T-helper 17 cell (primary cell): ENCODE data around the gene MICAL3. TPM values are rescaled to one million over a fixed set of nuclear protein-coding genes. Genes with fewer than 3 reads are reported as not detected.
"Not testable (repeated sequence)": the region's sequence is repeated elsewhere in the genome, so short reads cannot be mapped to it uniquely, and the experiment has no call there.

ENCODE experiments used
- ATAC-seq: fragments of 150-1000 bp; cut with Tn5 transposase; 2 replicates; pipeline ENCODE4 v1.10.0; 2021; ENCODE audit warnings: mild to moderate bottlenecking, moderate library complexity
- DNase-seq, 3 donors: peaks; one replicate each; pipeline versions ENCODE4 v3.0.0 to v3.0.0-alpha.2; 2020 to 2021
- H3K9me3 ChIP-seq: one replicate; pipeline ENCODE4 v1.7.0; 2013; ENCODE audit warnings: low read length, mild to moderate bottlenecking; ENCODE audit not compliant: control insufficient read depth, poor library complexity, severe bottlenecking
- H3K27ac Mint-ChIP-seq: one replicate; pipeline ENCODE4 v1.8.0; 2022; ENCODE audit warnings: mild to moderate bottlenecking, moderate library complexity, mixed read lengths
- H3K27me3 Mint-ChIP-seq: one replicate; pipeline ENCODE4 v1.8.0; 2022; ENCODE audit warnings: mixed read lengths
- H3K36me3 Mint-ChIP-seq: one replicate; pipeline ENCODE4 v1.8.0; 2022; ENCODE audit warnings: low read depth, mixed read lengths
- H3K4me1 Mint-ChIP-seq: one replicate; pipeline ENCODE4 v1.8.0; 2022; ENCODE audit warnings: mild to moderate bottlenecking, mixed read lengths
- H3K4me3 Mint-ChIP-seq: one replicate; pipeline ENCODE4 v1.8.0; 2022; ENCODE audit warnings: mild to moderate bottlenecking, moderate library complexity, mixed read lengths
- total RNA-seq, 4 donors: library from RNA in 2 of 4; stranded (reverse) in 2 of 4; gene quantifications; one replicate each; pipeline ENCODE4 v1.2.3 and lab custom pipeline; 2022 to 2026

Gene MICAL3
- total RNA-seq, 2 donors from 2014 or later: 28.9 to 37.0 TPM

- DNase-seq (no peak), ATAC-seq (no peak)
- no peak overlapping the region for H3K4me3 Mint-ChIP-seq
- H3K4me1 Mint-ChIP-seq: peaks cover 8% of the 10 kb centered on the region
- H3K27ac Mint-ChIP-seq: peak overlapping the region; percentile 84
- no peaks in the 10 kb centered on the region for H3K27me3 Mint-ChIP-seq
- no peaks in the 10 kb centered on the region for H3K9me3 ChIP-seq
- peaks cover 12% of the 10 kb centered on the region for H3K36me3 Mint-ChIP-seq
Measured at GRCh38 chr22:17882727-17883126, 141.6 kb downstream of the MICAL3 start.

- no peak overlapping the region for H3K4me3 Mint-ChIP-seq
- H3K36me3 Mint-ChIP-seq: peaks cover 12% of the 10 kb centered on the region
Measured at GRCh38 chr22:17882162-17882561, 142.2 kb downstream of the MICAL3 start.

GRCh38 chr22:17881366-17881765 lies 143.0 kb downstream of the MICAL3 start:
- H3K36me3 Mint-ChIP-seq: peaks cover 12% of the 10 kb centered on the region
- no peak for ATAC-seq

More at GRCh38 chr22:17882162-17882561, 142.2 kb downstream of the MICAL3 start:
- H3K27ac Mint-ChIP-seq: peak overlapping the region; percentile 84
- peaks cover 11% of the 10 kb centered on the region for H3K4me1 Mint-ChIP-seq
- no peaks in the 10 kb centered on the region for H3K27me3 Mint-ChIP-seq
- ATAC-seq: no peak
- DNase-seq: no peak
- no peaks in the 10 kb centered on the region for H3K9me3 ChIP-seq

GRCh38 chr22:17880468-17880867 lies 143.9 kb downstream of the MICAL3 start:
- Mint-ChIP-seq H3K4me3 (no peak overlapping the region), H3K4me1 (peaks cover 11% of the 10 kb centered on the region), H3K27ac (no peak overlapping the region), H3K27me3 (no peaks in the 10 kb centered on the region), H3K36me3 (peaks cover 12% of the 10 kb centered on the region)
- no peaks in the 10 kb centered on the region for H3K9me3 ChIP-seq
- DNase-seq (no peak), ATAC-seq (no peak)

More at GRCh38 chr22:17881366-17881765, 143.0 kb downstream of the MICAL3 start:
- Mint-ChIP-seq H3K27ac (no peak overlapping the region), H3K4me3 (no peak overlapping the region), H3K4me1 (peaks cover 11% of the 10 kb centered on the region), H3K27me3 (no peaks in the 10 kb centered on the region)
- DNase-seq: no peak
- H3K9me3 ChIP-seq: no peaks in the 10 kb centered on the region

- no peaks in the 10 kb centered on the region for H3K9me3 ChIP-seq
- H3K4me1 Mint-ChIP-seq: peaks cover 11% of the 10 kb centered on the region
- peaks cover 12% of the 10 kb centered on the region for H3K36me3 Mint-ChIP-seq
- H3K4me3 Mint-ChIP-seq: no peak overlapping the region
- H3K27me3 Mint-ChIP-seq: no peaks in the 10 kb centered on the region
- H3K27ac Mint-ChIP-seq: no peak overlapping the region
- no peak for ATAC-seq
- no peak for DNase-seq
Measured at GRCh38 chr22:17880020-17880419, 144.3 kb downstream of the MICAL3 start.

GRCh38 chr22:17878941-17879340 lies 145.4 kb downstream of the MICAL3 start:
- H3K9me3 ChIP-seq: no peaks in the 10 kb centered on the region
- ATAC-seq (no peak), DNase-seq (no peak)
- peaks cover 11% of the 10 kb centered on the region for H3K4me1 Mint-ChIP-seq
- no peak overlapping the region for H3K4me3 Mint-ChIP-seq
- H3K27ac Mint-ChIP-seq: no peak overlapping the region
- H3K27me3 Mint-ChIP-seq: no peaks in the 10 kb centered on the region
- H3K36me3 Mint-ChIP-seq: peaks cover 12% of the 10 kb centered on the region

GRCh38 chr22:17878186-17878694 lies 146.1 kb downstream of the MICAL3 start:
- peaks cover 13% of the 10 kb centered on the region for H3K4me1 Mint-ChIP-seq
- peaks cover 11% of the 10 kb centered on the region for H3K36me3 Mint-ChIP-seq
- ATAC-seq: no peak
- no peaks in the 10 kb centered on the region for H3K9me3 ChIP-seq
- no peaks in the 10 kb centered on the region for H3K27me3 Mint-ChIP-seq
- peak overlapping the region; percentile 53 for H3K27ac Mint-ChIP-seq
- H3K4me3 Mint-ChIP-seq: no peak overlapping the region
- no peak for DNase-seq

GRCh38 chr22:17876878-17877855 lies 147.2 kb downstream of the MICAL3 start:
- not testable (repeated sequence) for H3K27me3 Mint-ChIP-seq, H3K4me3 Mint-ChIP-seq, H3K9me3 ChIP-seq, H3K4me1 Mint-ChIP-seq, DNase-seq, ATAC-seq
- Mint-ChIP-seq H3K36me3 (peaks cover 10% of the 10 kb centered on the region), H3K27ac (peak overlapping the region; percentile 53)

GRCh38 chr22:17876306-17876831 lies 148.0 kb downstream of the MICAL3 start:
- H3K27ac Mint-ChIP-seq: no peak overlapping the region
- no peak for DNase-seq
- no peak for ATAC-seq
- peaks cover 12% of the 10 kb centered on the region for H3K36me3 Mint-ChIP-seq
- H3K4me1 Mint-ChIP-seq: peaks cover 9% of the 10 kb centered on the region
- no peak overlapping the region for H3K4me3 Mint-ChIP-seq
- H3K27me3 Mint-ChIP-seq: no peaks in the 10 kb centered on the region
- H3K9me3 ChIP-seq: no peaks in the 10 kb centered on the region

GRCh38 chr22:17875631-17876030 lies 148.7 kb downstream of the MICAL3 start:
- DNase-seq (no peak), ATAC-seq (no peak)
- peaks cover 10% of the 10 kb centered on the region for H3K36me3 Mint-ChIP-seq
- H3K4me1 Mint-ChIP-seq: peaks cover 9% of the 10 kb centered on the region
- H3K4me3 Mint-ChIP-seq: no peak overlapping the region
- no peaks in the 10 kb centered on the region for H3K9me3 ChIP-seq
- no peak overlapping the region for H3K27ac Mint-ChIP-seq
- H3K27me3 Mint-ChIP-seq: no peaks in the 10 kb centered on the region

- Mint-ChIP-seq H3K4me3 (no peak overlapping the region), H3K27ac (no peak overlapping the region), H3K4me1 (peaks cover 10% of the 10 kb centered on the region), H3K27me3 (no peaks in the 10 kb centered on the region), H3K36me3 (peaks cover 10% of the 10 kb centered on the region)
- ATAC-seq (no peak), DNase-seq (no peak)
- no peaks in the 10 kb centered on the region for H3K9me3 ChIP-seq
Measured at GRCh38 chr22:17875156-17875555, 149.2 kb downstream of the MICAL3 start.

- H3K27ac Mint-ChIP-seq: no peak overlapping the region
- H3K4me3 Mint-ChIP-seq: no peak overlapping the region
- H3K27me3 Mint-ChIP-seq: no peaks in the 10 kb centered on the region
- peaks cover 11% of the 10 kb centered on the region for H3K4me1 Mint-ChIP-seq
- DNase-seq: no peak
- H3K36me3 Mint-ChIP-seq: peaks cover 7% of the 10 kb centered on the region
- H3K9me3 ChIP-seq: no peaks in the 10 kb centered on the region
- no peak for ATAC-seq
Measured at GRCh38 chr22:17874231-17874905, 150.0 kb downstream of the MICAL3 start.

GRCh38 chr22:17873804-17874203 lies 150.6 kb downstream of the MICAL3 start:
- no peaks in the 10 kb centered on the region for H3K9me3 ChIP-seq
- Mint-ChIP-seq H3K4me3 (no peak overlapping the region), H3K4me1 (peaks cover 11% of the 10 kb centered on the region), H3K27ac (no peak overlapping the region), H3K36me3 (peaks cover 5% of the 10 kb centered on the region), H3K27me3 (no peaks in the 10 kb centered on the region)
- DNase-seq (no peak), ATAC-seq (no peak)
